Activated CD8-positive, alpha-beta memory T cell treated with anti-CD3 and anti-CD28 coated beads for 24 hours (primary cell): Measurements from ENCODE around the gene CERK.

Source experiments
- DNase-seq: peaks from one replicate; pipeline ENCODE4 v3.0.0-alpha.2; 2020

The CERK gene

GRCh38 chr22:46697811-46698515 lies 40.1 kb downstream of the CERK start:
- no peak for DNase-seq

DNA sequence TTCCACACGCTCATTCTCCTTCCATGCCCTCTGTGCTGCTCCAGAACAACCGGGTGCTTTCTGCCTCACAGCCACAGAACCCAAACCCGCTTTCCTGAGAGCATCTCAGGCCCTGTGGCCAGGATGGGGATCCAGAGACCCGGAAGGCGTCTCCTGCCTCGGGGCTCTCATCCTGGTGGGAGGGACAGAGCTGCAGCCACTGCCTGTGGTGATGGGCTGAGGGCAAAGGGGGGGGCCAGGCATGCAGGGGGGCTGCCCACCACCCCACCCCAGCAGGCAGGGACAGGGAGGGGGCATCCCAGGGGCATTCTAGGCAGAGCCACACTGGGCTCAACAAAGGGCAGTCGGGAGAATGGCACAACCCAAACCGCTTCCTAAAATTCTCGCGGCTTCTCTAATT lies 41.4 kb downstream of the CERK start:
- DNase-seq = no peak

DNA sequence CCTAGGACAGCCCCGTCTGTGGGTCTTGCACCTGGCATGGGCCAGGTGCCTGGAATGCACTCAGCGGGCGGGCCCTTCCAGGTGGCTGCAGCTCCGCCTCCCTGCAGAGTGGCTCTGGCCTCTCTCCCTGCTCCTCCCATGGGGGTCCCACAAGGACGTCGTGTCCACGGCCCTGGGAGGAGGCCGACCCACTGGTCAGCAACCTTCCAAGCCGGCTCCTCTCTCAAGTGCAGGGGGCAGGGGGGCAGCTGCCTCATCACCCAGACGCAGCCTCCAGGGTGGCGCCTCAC lies 41.9 kb downstream of the CERK start:
- DNase-seq = no peak

DNA sequence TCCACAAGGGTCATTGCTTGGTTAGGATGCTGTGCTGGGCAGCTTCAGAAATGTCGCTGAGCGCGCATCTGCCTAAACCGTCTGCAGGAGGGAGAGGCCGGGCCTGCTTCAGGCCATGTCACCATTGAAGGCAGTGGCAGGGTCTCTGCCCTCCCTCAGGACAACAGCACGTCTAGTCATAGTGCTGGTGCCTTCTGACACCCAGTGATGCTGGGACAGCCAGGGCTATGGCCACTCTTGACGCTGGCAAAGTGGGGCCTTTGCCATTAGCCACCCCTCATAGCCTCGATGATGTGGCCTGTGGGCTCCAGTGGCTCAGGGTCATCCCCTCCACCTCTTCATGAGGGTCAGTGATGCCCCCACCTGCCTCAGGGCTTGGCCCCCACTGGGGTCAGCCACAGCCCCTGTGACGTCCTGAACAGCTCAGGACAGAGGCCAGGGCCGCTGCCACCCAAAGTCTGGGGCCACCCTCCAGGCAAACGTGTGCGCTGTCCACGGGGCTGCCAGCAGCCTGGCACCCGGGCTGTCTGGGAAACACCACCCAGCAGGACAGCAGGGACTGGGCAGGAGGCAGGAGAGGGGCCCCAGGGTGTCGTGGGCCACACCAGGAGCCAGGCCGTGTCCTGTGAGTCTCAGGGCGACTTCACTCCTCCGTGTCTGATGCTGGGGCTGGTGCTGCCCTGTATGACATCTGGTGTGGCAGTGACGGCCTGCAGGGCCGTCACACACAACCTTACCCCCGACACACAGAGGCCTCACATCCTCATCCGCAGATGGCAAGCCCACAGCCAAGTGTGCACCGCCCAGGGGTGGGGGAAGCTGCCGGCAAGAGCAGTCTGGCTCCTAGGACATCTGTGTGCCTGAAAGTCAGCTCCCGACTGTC lies 42.5 kb downstream of the CERK start:
- no peak for DNase-seq

GRCh38 chr22:46694416-46695170 lies 43.5 kb downstream of the CERK start:
- DNase-seq = no peak

DNA sequence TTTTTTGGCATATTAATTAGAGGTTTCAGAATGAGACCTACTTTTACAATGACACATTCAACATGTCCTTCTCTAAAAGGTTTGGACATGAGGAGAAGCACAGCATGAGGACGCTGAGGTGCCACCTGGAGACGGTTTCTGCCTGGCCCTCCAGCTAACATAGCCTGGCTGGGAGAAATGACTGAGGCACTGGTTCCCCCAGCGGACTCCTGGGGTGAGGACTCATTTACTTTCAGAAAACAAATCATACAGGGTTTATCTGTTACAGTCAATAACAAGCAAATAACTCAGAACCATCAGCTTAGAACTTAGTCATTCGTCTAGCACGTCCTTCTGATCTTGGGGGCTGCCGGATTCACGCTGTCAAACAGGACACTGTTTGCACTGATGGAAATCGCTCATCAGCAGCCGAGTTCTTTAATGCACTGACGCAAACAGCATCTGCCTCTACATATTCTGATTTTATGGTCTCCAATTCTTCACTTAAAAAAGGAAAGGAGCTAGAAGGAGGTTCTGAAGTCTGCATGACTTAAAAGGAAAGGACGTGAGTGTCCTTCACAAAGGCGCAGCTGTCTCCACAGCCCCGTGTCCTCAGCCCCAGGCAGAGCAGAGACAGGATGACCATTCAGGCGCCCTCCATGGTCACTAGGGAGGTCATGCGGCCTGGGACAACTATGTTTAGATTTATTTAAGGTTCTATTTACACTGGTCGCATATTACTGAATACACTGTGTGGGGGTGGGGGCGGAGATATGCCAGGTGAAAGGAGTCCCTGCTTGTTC lies 44.2 kb downstream of the CERK start:
- DNase-seq = no peak

GRCh38 chr22:46691571-46691970 lies 46.5 kb downstream of the CERK start:
- no peak for DNase-seq

GRCh38 chr22:46690146-46690545 lies 47.9 kb downstream of the CERK start:
- no peak for DNase-seq

- no peak for DNase-seq
Measured at GRCh38 chr22:46688949-46689348, 49.1 kb downstream of the CERK start.

DNA sequence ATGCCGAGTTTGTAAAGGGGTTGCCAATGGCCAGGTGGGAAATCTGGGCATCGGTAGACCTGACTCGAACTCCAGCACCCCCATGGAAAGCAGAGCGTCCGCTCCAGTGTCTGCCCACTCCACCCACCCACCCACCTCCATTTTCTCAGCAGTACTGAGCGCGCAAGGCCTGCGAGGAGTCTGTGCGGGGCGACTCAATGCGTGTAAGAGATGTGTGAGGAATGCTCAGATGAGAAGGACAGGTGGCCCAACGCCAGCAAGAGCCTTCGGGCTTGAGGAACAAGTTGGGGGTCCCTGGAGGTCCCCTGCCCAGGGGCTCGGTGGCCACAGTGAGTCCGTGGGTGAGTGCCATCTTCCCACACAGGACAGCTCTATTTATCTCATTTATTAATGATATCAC lies 50.6 kb downstream of the CERK start:
- no peak for DNase-seq

- no peak for DNase-seq
Measured at GRCh38 chr22:46687048-46687444, 51.0 kb downstream of the CERK start.

GRCh38 chr22:46686221-46687047 lies 51.6 kb downstream of the CERK start:
- DNase-seq = no peak

- DNase-seq = no peak
Measured at GRCh38 chr22:46684706-46685105, 53.3 kb downstream of the CERK start.

DNA sequence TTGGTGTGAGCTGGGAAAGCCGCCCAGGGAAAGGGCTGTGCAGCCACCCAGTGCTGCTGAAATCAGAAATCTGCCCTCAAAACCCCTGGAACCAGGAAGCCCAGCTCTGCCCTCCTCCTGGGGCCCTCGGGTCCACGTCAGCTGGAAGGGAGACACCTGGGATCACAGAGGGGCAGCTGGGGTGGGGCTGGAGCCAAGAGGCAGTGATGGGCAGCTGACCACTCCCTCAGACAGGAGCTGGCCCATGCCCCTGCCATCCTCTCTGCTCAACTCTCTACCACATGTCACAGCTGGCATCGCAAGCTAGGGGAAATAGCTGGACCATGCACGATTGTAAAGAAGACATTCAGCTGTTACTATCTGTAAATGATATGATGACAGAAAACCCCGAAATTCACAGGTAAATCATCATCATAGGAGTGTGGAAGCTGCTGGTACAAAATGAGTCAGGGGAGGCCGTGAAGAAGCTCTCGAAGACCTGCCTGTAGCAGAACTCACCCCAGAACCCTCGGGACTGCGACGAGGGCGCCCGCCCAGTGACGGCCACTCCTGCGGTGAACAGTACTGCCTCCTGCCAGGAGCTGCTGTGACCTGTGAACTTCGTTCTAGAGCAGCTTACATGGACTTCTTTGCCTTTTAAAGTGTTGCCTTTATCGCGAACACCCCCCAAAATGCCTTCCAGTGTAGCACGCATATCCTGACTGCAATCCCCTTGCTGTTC lies 55.9 kb downstream of the CERK start:
- no peak for DNase-seq

GRCh38 chr22:46681010-46681409 lies 57.0 kb downstream of the CERK start:
- no peak for DNase-seq

DNA sequence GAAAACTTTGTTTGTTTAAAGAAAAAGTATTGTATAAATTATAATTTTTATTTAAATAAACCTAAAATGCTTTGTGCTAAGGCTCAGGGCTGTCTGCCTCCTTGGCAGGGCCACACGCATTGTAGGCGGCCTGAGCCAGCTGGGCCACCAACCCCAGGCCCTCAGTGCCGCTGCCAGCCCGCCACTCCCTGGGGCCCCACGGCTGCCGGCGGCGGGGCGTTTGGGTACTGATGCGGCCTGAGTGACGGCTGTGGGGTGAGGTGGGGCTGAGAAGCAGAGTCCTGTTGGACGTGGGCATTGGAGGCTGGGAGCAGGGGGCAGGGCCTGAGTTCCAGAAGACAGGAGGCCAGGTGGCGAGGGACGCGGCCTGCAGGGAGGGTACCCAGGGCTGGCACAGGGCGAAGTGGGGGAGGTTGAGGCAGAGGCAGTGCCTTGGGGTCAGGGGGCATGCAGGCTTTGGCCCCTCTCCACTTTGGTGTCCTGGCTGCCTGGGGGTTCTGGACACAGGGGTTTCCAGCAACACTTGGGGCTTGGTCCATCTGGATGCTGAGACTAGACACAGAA lies 58.3 kb downstream of the CERK start:
- no peak for DNase-seq

DNA sequence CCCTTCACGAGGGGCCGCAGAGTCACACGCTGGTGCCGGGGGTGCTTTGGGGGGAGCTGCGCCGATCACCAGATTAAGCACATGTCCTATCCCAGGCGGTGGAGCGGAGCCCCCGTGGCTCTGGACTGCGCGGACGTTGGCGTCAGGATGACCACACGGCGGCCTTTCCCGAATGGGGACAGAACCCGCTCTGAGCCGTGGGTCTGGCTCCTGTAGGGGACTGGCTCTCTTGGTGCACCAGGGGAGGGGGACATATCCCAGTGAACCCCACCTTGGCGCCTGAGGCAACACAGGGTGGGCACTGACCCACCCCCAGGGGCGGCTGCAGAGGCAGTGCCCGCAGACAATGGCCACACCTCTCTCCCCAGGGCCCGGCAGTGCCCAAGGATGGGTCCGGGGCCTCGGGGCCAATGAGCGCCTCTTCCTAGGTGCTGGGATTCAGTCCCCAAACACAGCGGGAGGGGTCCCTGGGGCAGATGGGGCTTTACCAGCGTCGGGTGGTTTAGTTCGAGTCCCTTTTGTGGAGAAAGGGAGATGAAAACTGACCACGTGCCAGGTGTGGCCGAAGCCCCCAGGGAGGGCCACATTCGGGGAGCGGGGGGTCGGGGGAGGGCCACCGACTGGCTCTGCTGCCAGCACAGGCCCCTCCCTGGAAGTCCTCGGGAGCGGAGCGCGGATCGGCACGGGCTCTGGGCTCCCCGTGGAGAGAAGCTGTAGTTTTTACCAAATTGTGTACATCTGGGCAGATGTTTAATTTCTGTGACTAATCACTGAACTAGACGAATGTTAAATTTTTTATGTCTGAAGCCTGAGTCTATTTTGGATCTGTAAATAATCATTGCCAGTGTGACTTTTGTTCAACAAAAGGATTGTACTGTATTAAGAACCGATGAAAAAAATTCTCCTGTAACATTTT lies 59.0 kb downstream of the CERK start:
- no peak for DNase-seq

DNA sequence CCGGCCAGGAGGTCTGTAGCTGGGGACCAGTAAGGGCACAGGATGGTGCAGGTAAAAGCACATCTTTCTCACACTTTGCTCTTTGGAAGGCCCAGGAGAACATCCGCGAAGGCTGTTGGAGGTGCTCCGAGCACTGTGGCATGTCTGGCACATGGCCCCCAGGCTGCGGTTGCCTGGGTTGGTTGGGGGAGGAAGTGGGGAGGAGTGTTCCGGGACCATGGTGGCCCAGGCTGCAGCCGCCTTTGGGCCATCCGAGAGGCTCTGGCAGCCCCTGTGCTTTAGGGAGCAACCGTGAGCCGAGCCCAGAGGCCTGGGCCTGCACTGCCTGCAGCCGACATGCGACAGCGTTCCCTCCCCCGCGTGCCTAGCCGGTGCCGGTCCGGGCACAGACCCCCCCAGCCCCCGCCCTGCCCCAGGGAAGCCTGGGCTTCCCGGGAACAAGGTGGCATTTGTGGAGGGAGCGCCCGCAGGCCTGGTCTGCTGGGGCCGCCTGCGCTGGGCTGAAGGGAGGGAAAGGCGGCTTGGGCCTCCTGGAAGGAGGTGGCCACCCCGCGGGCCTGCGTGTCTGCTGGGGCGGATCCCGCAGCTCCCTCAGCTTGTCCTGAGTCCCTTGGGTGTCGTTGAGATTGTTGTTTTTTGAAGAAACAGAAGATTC lies 59.9 kb downstream of the CERK start:
- DNase-seq = no peak

GRCh38 chr22:46677323-46678002 lies 60.6 kb downstream of the CERK start:
- DNase-seq = no peak
